ENCODE results near the gene ARID3A. TPM values are rescaled to one million over a fixed set of nuclear protein-coding genes. Genes with fewer than 3 reads are reported as not detected.

The ARID3A gene
- total RNA-seq, 1 experiment from 2014 or later: 10.2 TPM

- peak; percentile 71 for DNase-seq (ENCODE audit: unreplicated experiment)
- H3K4me3 Mint-ChIP-seq (ENCODE audit: unreplicated experiment): peak overlapping the region; percentile 73
- H3K27ac Mint-ChIP-seq (ENCODE audit: low read depth, unreplicated experiment): peak overlapping the region; percentile 27
- no peaks in the 10 kb centered on the region for H3K9me3 Mint-ChIP-seq (ENCODE audit: unreplicated experiment)
- intact Hi-C loops (cut with micrococcal nuclease): no loop called here
- ChIA-PET CTCF (no interaction called here), POLR2A (interaction anchor here (0.7 kb wide), 1 partner anchor 242 kb away, joined by 3 read pairs; no protein-coding TSS in a partner anchor)
- no peaks in the 10 kb centered on the region for H3K27me3 Mint-ChIP-seq (ENCODE audit: insufficient read depth, unreplicated experiment)
- no peak for TF ChIP-seq CTCF (IDR thresholded peaks at IDR 0.05; ENCODE audit: unreplicated experiment)
- H3K4me1 Mint-ChIP-seq (ENCODE audit: insufficient read depth, unreplicated experiment): no peaks in the 10 kb centered on the region
- no TSS peak for BruUV-seq (replicated peaks)
- H3K36me3 Mint-ChIP-seq (ENCODE audit: insufficient read depth, unreplicated experiment): peaks cover 16% of the 10 kb centered on the region
These were observed 935 bp downstream of the ARID3A start for GRCh38 chr19:926589-927350.

GRCh38 chr19:927351-927779 lies 1.5 kb downstream of the ARID3A start:
- H3K4me3 Mint-ChIP-seq (ENCODE audit: unreplicated experiment): peak overlapping the region; percentile 73
- POLR2A ChIA-PET: no interaction called here
- BruUV-seq (replicated peaks): no TSS peak
- CTCF ChIA-PET: interaction anchor here (0.9 kb wide), 1 partner anchor 180 kb away, joined by 3 read pairs; no protein-coding TSS in a partner anchor
- no peak for DNase-seq (ENCODE audit: unreplicated experiment)
- H3K9me3 Mint-ChIP-seq (ENCODE audit: unreplicated experiment): no peaks in the 10 kb centered on the region
- no peak overlapping the region for H3K27ac Mint-ChIP-seq (ENCODE audit: low read depth, unreplicated experiment)
- intact Hi-C loops (cut with micrococcal nuclease): no loop called here
- peaks cover 4% of the 10 kb centered on the region for H3K4me1 Mint-ChIP-seq (ENCODE audit: insufficient read depth, unreplicated experiment)
- no peaks in the 10 kb centered on the region for H3K27me3 Mint-ChIP-seq (ENCODE audit: insufficient read depth, unreplicated experiment)
- no peak for TF ChIP-seq CTCF (IDR thresholded peaks at IDR 0.05; ENCODE audit: unreplicated experiment)
- H3K36me3 Mint-ChIP-seq (ENCODE audit: insufficient read depth, unreplicated experiment): peaks cover 21% of the 10 kb centered on the region

GRCh38 chr19:927780-928401 lies 2.1 kb downstream of the ARID3A start:
- Mint-ChIP-seq H3K36me3 (ENCODE audit: insufficient read depth, unreplicated experiment) (peaks cover 21% of the 10 kb centered on the region), H3K4me3 (ENCODE audit: unreplicated experiment) (peak overlapping the region; percentile 73), H3K4me1 (ENCODE audit: insufficient read depth, unreplicated experiment) (peaks cover 10% of the 10 kb centered on the region), H3K9me3 (ENCODE audit: unreplicated experiment) (no peaks in the 10 kb centered on the region), H3K27me3 (ENCODE audit: insufficient read depth, unreplicated experiment) (no peaks in the 10 kb centered on the region), H3K27ac (ENCODE audit: low read depth, unreplicated experiment) (no peak overlapping the region)
- no peak for DNase-seq (ENCODE audit: unreplicated experiment)
- ChIA-PET POLR2A (no interaction called here), CTCF (interaction anchor here (0.6 to 0.9 kb wide), 2 partner anchors 62 to 180 kb away, joined by 3 read pairs; no protein-coding TSS in a partner anchor)
- intact Hi-C loops (cut with micrococcal nuclease): no loop called here
- no peak for TF ChIP-seq CTCF (IDR thresholded peaks at IDR 0.05; ENCODE audit: unreplicated experiment)
- no TSS peak for BruUV-seq (replicated peaks)

GRCh38 chr19:928471-929202 lies 2.8 kb downstream of the ARID3A start:
- no peak overlapping the region for H3K4me3 Mint-ChIP-seq (ENCODE audit: unreplicated experiment)
- no peaks in the 10 kb centered on the region for H3K9me3 Mint-ChIP-seq (ENCODE audit: unreplicated experiment)
- H3K27ac Mint-ChIP-seq (ENCODE audit: low read depth, unreplicated experiment): no peak overlapping the region
- no peak for TF ChIP-seq CTCF (IDR thresholded peaks at IDR 0.05; ENCODE audit: unreplicated experiment)
- peaks cover 21% of the 10 kb centered on the region for H3K36me3 Mint-ChIP-seq (ENCODE audit: insufficient read depth, unreplicated experiment)
- no peak for DNase-seq (ENCODE audit: unreplicated experiment)
- no peaks in the 10 kb centered on the region for H3K27me3 Mint-ChIP-seq (ENCODE audit: insufficient read depth, unreplicated experiment)
- peaks cover 16% of the 10 kb centered on the region for H3K4me1 Mint-ChIP-seq (ENCODE audit: insufficient read depth, unreplicated experiment)
- CTCF ChIA-PET: interaction anchor here (0.6 to 0.9 kb wide), 2 partner anchors 62 to 181 kb away, joined by 3 read pairs; no protein-coding TSS in a partner anchor
- intact Hi-C loops (cut with micrococcal nuclease): no loop called here
- BruUV-seq (replicated peaks): no TSS peak
- POLR2A ChIA-PET: no interaction called here
